Measurements from ENCODE around the gene CTNNA1. TPM values are rescaled to one million over a fixed set of nuclear protein-coding genes. Genes with fewer than 3 reads are reported as not detected.

CTNNA1 gene
- total and polyA plus RNA-seq, 12 donors, result 111 to 521 (median 347) TPM

GRCh38 chr5:138874771-138875551 lies 121.7 kb downstream of the CTNNA1 start, which contains the start of gene LRRTM2:
TSS of gene LRRTM2 (minus strand) at chr5:138875335. CDS start at chr5:138874911, 424 bp downstream.
- H3K27ac ChIP-seq, result peak within 1 kb of the TSS in 2 of 5 donors; percentile 10 to 17
- H3K9me3 ChIP-seq (replicated peaks in 1 of 3), result no peaks in the 10 kb centered on the region
- peaks cover 8 to 38% of the 10 kb centered on the region in 2 donors for H3K4me1 ChIP-seq (replicated peaks in 1 of 2)
- 77 to 84% (median 80%) methylated on average over 18 of the region's 18 CpGs for WGBS, 4 donors
- DNase-seq, result no peak
- intact Hi-C loops (cut with DNase I), result no loop called here
- no peak for TF ChIP-seq POLR2A (IDR thresholded peaks at IDR 0.05)
- TF ChIP-seq CTCF (IDR thresholded peaks at IDR 0.05), result no peak
- H3K36me3 ChIP-seq (replicated peaks in 1 of 2), result no peaks in the 10 kb centered on the region
- no peak within 1 kb of the TSS for H3K4me3 ChIP-seq
- H3K27me3 ChIP-seq, result no peaks in the 10 kb centered on the region

- WGBS, 4 donors, result 69 to 89% (median 82%) methylated on average over 2 of the region's 2 CpGs
Observed at GRCh38 chr5:138875552-138875875, 122.3 kb downstream of the CTNNA1 start.

GRCh38 chr5:138875946-138876345 lies 122.7 kb downstream of the CTNNA1 start:
- 92 to 96% (median 94%) methylated on average over 3 of the region's 3 CpGs for WGBS, 4 donors
- Histone ChIP-seq H3K36me3 (replicated peaks in 1 of 2) (no peaks in the 10 kb centered on the region), H3K4me1 (replicated peaks in 1 of 2) (peaks cover under 1 to 28% of the 10 kb centered on the region in 2 donors), H3K27ac (no peak overlapping the region), H3K27me3 (no peaks in the 10 kb centered on the region), H3K4me3 (no peak overlapping the region), H3K9me3 (replicated peaks in 1 of 3) (no peaks in the 10 kb centered on the region)
- DNase-seq, result no peak
- intact Hi-C loops (cut with DNase I), result no loop called here
- TF ChIP-seq CTCF (IDR thresholded peaks at IDR 0.05) (no peak), POLR2A (IDR thresholded peaks at IDR 0.05) (no peak)

More at GRCh38 chr5:138875552-138875875, 122.3 kb downstream of the CTNNA1 start:
- H3K9me3 ChIP-seq (replicated peaks in 1 of 3), result no peaks in the 10 kb centered on the region
- peak overlapping the region in 1 of 5 donors; percentile 17 for H3K27ac ChIP-seq
- DNase-seq, result no peak
- TF ChIP-seq CTCF (IDR thresholded peaks at IDR 0.05) (no peak), POLR2A (IDR thresholded peaks at IDR 0.05) (no peak)
- H3K27me3 ChIP-seq, result no peaks in the 10 kb centered on the region
- H3K4me1 ChIP-seq (replicated peaks in 1 of 2), result peaks cover 5 to 33% of the 10 kb centered on the region in 2 donors
- intact Hi-C loops (cut with DNase I), result no loop called here
- H3K36me3 ChIP-seq (replicated peaks in 1 of 2), result no peaks in the 10 kb centered on the region
- H3K4me3 ChIP-seq, result no peak overlapping the region

GRCh38 chr5:138876811-138877210 lies 123.6 kb downstream of the CTNNA1 start:
- no peak for TF ChIP-seq POLR2A (IDR thresholded peaks at IDR 0.05)
- no peak for TF ChIP-seq CTCF (IDR thresholded peaks at IDR 0.05)
- intact Hi-C loops (cut with DNase I), result no loop called here
- H3K27me3 ChIP-seq, result no peaks in the 10 kb centered on the region
- peaks cover 0 to 21% of the 10 kb centered on the region in 2 donors for H3K4me1 ChIP-seq (replicated peaks in 1 of 2)
- 86 to 95% (median 92%) methylated on average over 4 of the region's 4 CpGs for WGBS, 4 donors
- no peaks in the 10 kb centered on the region for H3K9me3 ChIP-seq (replicated peaks in 1 of 3)
- H3K4me3 ChIP-seq, result no peak overlapping the region
- DNase-seq, result no peak
- H3K27ac ChIP-seq, result no peak overlapping the region
- H3K36me3 ChIP-seq (replicated peaks in 1 of 2), result no peaks in the 10 kb centered on the region

Data from adrenal gland (tissue), 12 donors.